GM19099 (cell line): ENCODE results near the gene GLRA3.

Experiments used
- POLR2A ChIP-seq: IDR thresholded peaks from 3 replicates; pipeline ENCODE4 v1.6.1; 2011; ENCODE audit warnings: low read depth; ENCODE audit not compliant: insufficient read length; ENCODE audit errors: extremely low read depth

Gene GLRA3

GRCh38 chr4:174757736-174758135, 71.3 kb downstream of the GLRA3 start:
- TF ChIP-seq POLR2A = no peak

GRCh38 chr4:174753021-174753420, 76.0 kb downstream of the GLRA3 start:
- no peak for TF ChIP-seq POLR2A

- no peak for TF ChIP-seq POLR2A
Observed at GRCh38 chr4:174752026-174752425, 77.0 kb downstream of the GLRA3 start.

- no peak for TF ChIP-seq POLR2A
Observed at GRCh38 chr4:174749091-174749490, 80.0 kb downstream of the GLRA3 start.

GRCh38 chr4:174746710-174747109, 82.3 kb downstream of the GLRA3 start:
- no peak for TF ChIP-seq POLR2A

GRCh38 chr4:174742561-174742960, 86.5 kb downstream of the GLRA3 start:
- no peak for TF ChIP-seq POLR2A

- TF ChIP-seq POLR2A = no peak
Observed at GRCh38 chr4:174739576-174739975, 89.5 kb downstream of the GLRA3 start.

GRCh38 chr4:174734181-174734580, 94.9 kb downstream of the GLRA3 start:
- TF ChIP-seq POLR2A = no peak

GRCh38 chr4:174717828-174718227, 111.2 kb downstream of the GLRA3 start:
- no peak for TF ChIP-seq POLR2A

GRCh38 chr4:174716986-174717770, 111.9 kb downstream of the GLRA3 start:
- no peak for TF ChIP-seq POLR2A

- TF ChIP-seq POLR2A = no peak
Observed at GRCh38 chr4:174714393-174715211, 114.4 kb downstream of the GLRA3 start.

- TF ChIP-seq POLR2A = no peak
Observed at GRCh38 chr4:174713821-174714220, 115.2 kb downstream of the GLRA3 start.

- no peak for TF ChIP-seq POLR2A
Observed at GRCh38 chr4:174713181-174713580, 115.9 kb downstream of the GLRA3 start.

- TF ChIP-seq POLR2A = no peak
Observed at GRCh38 chr4:174709526-174709925, 119.5 kb downstream of the GLRA3 start.

- TF ChIP-seq POLR2A = no peak
Observed at GRCh38 chr4:174708381-174708780, 120.7 kb downstream of the GLRA3 start.

- no peak for TF ChIP-seq POLR2A
Observed at GRCh38 chr4:174707902-174708301, 121.1 kb downstream of the GLRA3 start.
